Measurements from ENCODE around the gene RFNG. TPM values are rescaled to one million over a fixed set of nuclear protein-coding genes. Genes with fewer than 3 reads are reported as not detected.

Gene RFNG
- polyA plus RNA-seq, 1 experiment = 11.8 TPM

- no peak overlapping the region for H3K27ac ChIP-seq (ENCODE audit: low read depth, low read length)
- TF ChIP-seq CTCF (IDR thresholded peaks at IDR 0.05; ENCODE audit: low read depth, low read length) = no peak
- no peak for DNase-seq (ENCODE audit: low read depth, low spot score)
- peak overlapping the region; percentile 85 for H3K4me3 ChIP-seq (ENCODE audit: low read depth, low read length)
- POLR2A ChIA-PET = no interaction called here
- H3K27me3 ChIP-seq (ENCODE audit: control insufficient read depth, insufficient read depth, low read length) = no peaks in the 10 kb centered on the region
- CTCF ChIA-PET = no interaction called here
- H3K9me3 ChIP-seq (ENCODE audit: control insufficient read depth, insufficient read depth, low read length) = peaks cover 4% of the 10 kb centered on the region; the same call in 1 of the 2 replicates
Observed at GRCh38 chr17:82053130-82053529, 1.5 kb upstream of the RFNG start.

- Histone ChIP-seq H3K27ac (ENCODE audit: low read depth, low read length) (no peak overlapping the region), H3K9me3 (ENCODE audit: control insufficient read depth, insufficient read depth, low read length) (peaks cover 4% of the 10 kb centered on the region; the same call in 1 of the 2 replicates), H3K4me3 (ENCODE audit: low read depth, low read length) (peak overlapping the region; percentile 85), H3K27me3 (ENCODE audit: control insufficient read depth, insufficient read depth, low read length) (no peaks in the 10 kb centered on the region)
- no peak for TF ChIP-seq CTCF (IDR thresholded peaks at IDR 0.05; ENCODE audit: low read depth, low read length)
- ChIA-PET POLR2A (interaction anchor here (0.6 to 2.2 kb wide), 3 partner anchors 15 to 46 kb away, joined by 3 to 8 read pairs (median 4); partner anchors contain the start of gene DCXR), CTCF (no interaction called here)
- no peak for DNase-seq (ENCODE audit: low read depth, low spot score)
Observed at GRCh38 chr17:82052638-82053059, 1.0 kb upstream of the RFNG start.

GRCh38 chr17:82050761-82051641 is 610 bp downstream of the RFNG start:
- H3K4me3 ChIP-seq (ENCODE audit: low read depth, low read length) = peak overlapping the region; percentile 85
- CTCF ChIA-PET = interaction anchor here (1.6 kb wide), 1 partner anchor 13 kb away, joined by 4 read pairs; the partner anchor contains the start of gene DCXR
- peaks cover 4% of the 10 kb centered on the region; the same call in 1 of the 2 replicates for H3K9me3 ChIP-seq (ENCODE audit: control insufficient read depth, insufficient read depth, low read length)
- POLR2A ChIA-PET = interaction anchor here (0.5 to 2.2 kb wide), 3 partner anchors 13 to 48 kb away, joined by 4 to 8 read pairs (median 5); partner anchors contain the start of gene DCXR
- TF ChIP-seq CTCF (IDR thresholded peaks at IDR 0.05; ENCODE audit: low read depth, low read length) = no peak
- no peaks in the 10 kb centered on the region for H3K27me3 ChIP-seq (ENCODE audit: control insufficient read depth, insufficient read depth, low read length)
- no peak overlapping the region for H3K27ac ChIP-seq (ENCODE audit: low read depth, low read length)
- no peak for DNase-seq (ENCODE audit: low read depth, low spot score)

- H3K9me3 ChIP-seq (ENCODE audit: control insufficient read depth, insufficient read depth, low read length) = peaks cover 4% of the 10 kb centered on the region; the same call in 1 of the 2 replicates
- no peak for TF ChIP-seq CTCF (IDR thresholded peaks at IDR 0.05; ENCODE audit: low read depth, low read length)
- H3K4me3 ChIP-seq (ENCODE audit: low read depth, low read length) = peak overlapping the region; percentile 85
- DNase-seq (ENCODE audit: low read depth, low spot score) = no peak
- no peak overlapping the region for H3K27ac ChIP-seq (ENCODE audit: low read depth, low read length)
- CTCF ChIA-PET = interaction anchor here (1.6 kb wide), 1 partner anchor 13 kb away, joined by 4 read pairs; the partner anchor contains the start of gene DCXR
- POLR2A ChIA-PET = interaction anchor here (2.2 kb wide), 1 partner anchor 13 kb away, joined by 8 read pairs; the partner anchor contains the start of gene DCXR
- H3K27me3 ChIP-seq (ENCODE audit: control insufficient read depth, insufficient read depth, low read length) = no peaks in the 10 kb centered on the region
Observed at GRCh38 chr17:82050152-82050760, 1.4 kb downstream of the RFNG start.
